Panc1 (cell line): ENCODE data around the gene HDAC1. TPM values are rescaled to one million over a fixed set of nuclear protein-coding genes. Genes with fewer than 3 reads are reported as not detected.

Experiments used
- ATAC-seq: fragments of 200-7000 bp; cut with Tn5 transposase; 2 replicates; pipeline ENCODE4 v1.9.1; 2020; ENCODE audit warnings: mild to moderate bottlenecking, moderate library complexity
- BruUV-seq: library from RNA; stranded (reverse); fragments of 400-500 nt; replicated peaks from 2 replicates; lab custom pipeline; 2021; lab: Mats Ljungman, UMichigan
- CTCF ChIA-PET: fragments of 300-600 bp; sonication (Branson Sonifier 250); formaldehyde crosslinking; loops from one replicate; lab custom pipeline; 2022; ENCODE audit warnings: antibody characterized with exemption; lab: Charles Lee
- POLR2A ChIA-PET: fragments of 300-600 bp; sonication (Branson Sonifier 250); formaldehyde crosslinking; loops from one replicate; lab custom pipeline; 2022; ENCODE audit warnings: antibody characterized with exemption; lab: Charles Lee
- DNase-seq: peaks from one replicate; pipeline ENCODE4 v3.0.0-alpha.2; 2010; ENCODE audit warnings: low read depth, low spot score
- H3K27ac ChIP-seq: 2 replicates; pipeline ENCODE4 v1.5.1; 2011; ENCODE audit warnings: mild to moderate bottlenecking, low read length, inconsistent platforms
- H3K27me3 ChIP-seq: fragments of 200-500 bp; sonication (Bioruptor generic); 2 replicates; pipeline ENCODE4 v1.6.0; 2014; ENCODE audit warnings: low read length, inconsistent platforms; ENCODE audit not compliant: control insufficient read depth, insufficient read depth
- H3K36me3 ChIP-seq: fragments of 200-500 bp; sonication (Bioruptor generic); 2 replicates; pipeline ENCODE4 v1.5.1; 2014; ENCODE audit warnings: inconsistent platforms, mild to moderate bottlenecking, low read length, moderate library complexity; ENCODE audit not compliant: control insufficient read depth, insufficient read depth
- H3K4me1 ChIP-seq: 2 replicates; pipeline ENCODE4 v1.5.1; 2011; ENCODE audit warnings: inconsistent platforms, mild to moderate bottlenecking, low read length, moderate library complexity; ENCODE audit not compliant: control insufficient read depth, insufficient read depth
- H3K4me3 ChIP-seq, 2 experiments: 2 replicates each; pipeline ENCODE4 v1.5.1; 2011 to 2012; ENCODE audit warnings: low read depth in 2 of 2, low read length in 2 of 2, mild to moderate bottlenecking in 2 of 2, inconsistent platforms in 1 of 2, moderate library complexity in 1 of 2
- H3K9me3 ChIP-seq: fragments of 200-500 bp; sonication (Bioruptor generic); 2 replicates; pipeline ENCODE4 v1.5.1; 2014; ENCODE audit warnings: low read depth, mild to moderate bottlenecking, inconsistent platforms, low read length, moderate library complexity; ENCODE audit not compliant: control insufficient read depth, insufficient read depth
- CTCF ChIP-seq: fragments of 450-650 bp; IDR thresholded peaks from 2 replicates; pipeline ENCODE4 v1.5.1; 2017; ENCODE audit warnings: mild to moderate bottlenecking
- POLR2AphosphoS5 ChIP-seq: IDR thresholded peaks from 2 replicates; pipeline ENCODE4 v1.6.1; 2012; ENCODE audit warnings: mild to moderate bottlenecking, low read depth, low read length, moderate library complexity
- REST ChIP-seq, 2 experiments: IDR thresholded peaks; 2 replicates each; pipeline ENCODE4 v1.6.1; 2011 to 2012; ENCODE audit warnings: low read depth in 2 of 2, control low read depth in 1 of 2, low read length in 1 of 2, mild to moderate bottlenecking in 1 of 2, moderate library complexity in 1 of 2; ENCODE audit not compliant: insufficient read depth in 1 of 2
- SIN3A ChIP-seq: IDR thresholded peaks from 2 replicates; pipeline ENCODE4 v1.6.1; 2012; ENCODE audit warnings: low read depth, mild to moderate bottlenecking, low read length, moderate library complexity, borderline replicate concordance; ENCODE audit not compliant: insufficient read depth
- TCF7L2 ChIP-seq: IDR thresholded peaks from 2 replicates; pipeline ENCODE4 v1.6.1; 2011; ENCODE audit warnings: mild to moderate bottlenecking, low read depth, low read length, inconsistent platforms
- in situ Hi-C: cut with HindIII; loops from 2 replicates; pipeline ENCODE4 v1.10.0; 2016; ENCODE audit warnings: low sequenced_read_pairs, low pct_unique_long_range_greater_than_20kb
- intact Hi-C: fragments of 100-400 bp; cut with micrococcal nuclease; formaldehyde crosslinking; loops from one replicate; pipeline ENCODE4 v1.10.0; 2022; ENCODE audit not compliant: unreplicated experiment
- total RNA-seq: library from RNA; stranded (reverse); gene quantifications from one replicate; pipeline ENCODE4 v1.2.1, GENCODE V29; 2021; ENCODE audit not compliant: unreplicated experiment

The HDAC1 gene
- total RNA-seq, 1 experiment from 2014 or later: 256 TPM

- in situ Hi-C loops: no loop called here
- intact Hi-C loops: no loop called here
- CTCF ChIA-PET: no interaction called here
These were observed 28.1 kb upstream of the HDAC1 start for GRCh38 chr1:32263744-32264143.

GRCh38 chr1:32265846-32266245, 26.0 kb upstream of the HDAC1 start:
- ChIA-PET CTCF (no interaction called here), POLR2A (no interaction called here)
- no peak overlapping the region for H3K27ac ChIP-seq
- no peak overlapping the region for H3K4me3 ChIP-seq
- no TSS peak for BruUV-seq
- intact Hi-C loops (no loop called here), in situ Hi-C loops (no loop called here)
- H3K27me3 ChIP-seq: no peaks in the 10 kb centered on the region
- H3K4me1 ChIP-seq: peaks cover 6% of the 10 kb centered on the region; the same call in 1 of the 2 replicates
- no peaks in the 10 kb centered on the region for H3K9me3 ChIP-seq
- TF ChIP-seq POLR2AphosphoS5 (no peak), SIN3A (no peak), TCF7L2 (no peak), REST (IDR thresholded peaks at IDR 0.05; ENCODE audit: insufficient read depth in 1 of 2, low read depth in 2 of 2, low read length in 1 of 2) (no peak), CTCF (no peak)
- no peaks in the 10 kb centered on the region for H3K36me3 ChIP-seq
- DNase-seq: no peak
- no peak for ATAC-seq

More at GRCh38 chr1:32263744-32264143, 28.1 kb upstream of the HDAC1 start:
- no TSS peak for BruUV-seq
- no peak overlapping the region for H3K4me3 ChIP-seq
- peaks cover 6% of the 10 kb centered on the region; the same call in 1 of the 2 replicates for H3K4me1 ChIP-seq
- POLR2A ChIA-PET: no interaction called here
- DNase-seq (no peak), ATAC-seq (no peak)
- H3K27ac ChIP-seq: no peak overlapping the region
- no peaks in the 10 kb centered on the region for H3K36me3 ChIP-seq
- no peaks in the 10 kb centered on the region for H3K27me3 ChIP-seq
- H3K9me3 ChIP-seq: no peaks in the 10 kb centered on the region
- TF ChIP-seq REST (IDR thresholded peaks at IDR 0.05; ENCODE audit: insufficient read depth in 1 of 2, low read depth in 2 of 2, low read length in 1 of 2): no peak
- TF ChIP-seq TCF7L2: no peak
- no peak for TF ChIP-seq SIN3A
- no peak for TF ChIP-seq POLR2AphosphoS5
